Hepatocyte (in vitro differentiated cells): ENCODE data around the gene DCTN1. TPM values are rescaled to one million over a fixed set of nuclear protein-coding genes. Genes with fewer than 3 reads are reported as not detected.

Experiments used
- DNase-seq: peaks from one replicate; pipeline ENCODE4 v3.0.0-alpha.2; 2016; ENCODE audit warnings: low spot score
- H2AFZ ChIP-seq: fragments of 200-600 bp; sonication (generic); 2 replicates; pipeline ENCODE4 v1.6.0; 2016; ENCODE audit warnings: antibody characterized with exemption, mild to moderate bottlenecking
- H3K27ac ChIP-seq: fragments of 200-600 bp; sonication (generic); 2 replicates; pipeline ENCODE4 v1.5.1; 2016; ENCODE audit warnings: mild to moderate bottlenecking
- H3K27me3 ChIP-seq: fragments of 200-600 bp; sonication (generic); 2 replicates; pipeline ENCODE4 v1.6.1; 2016
- H3K36me3 ChIP-seq: fragments of 200-600 bp; sonication (generic); replicated peaks from 2 replicates; pipeline ENCODE4 v1.5.1; 2016; ENCODE audit warnings: low read depth; ENCODE audit not compliant: insufficient read depth
- H3K4me1 ChIP-seq: fragments of 200-600 bp; sonication (generic); 2 replicates; pipeline ENCODE4 v1.5.1; 2016; ENCODE audit warnings: mild to moderate bottlenecking, moderate library complexity; ENCODE audit not compliant: insufficient read depth
- H3K4me2 ChIP-seq: fragments of 200-600 bp; sonication (generic); 2 replicates; pipeline ENCODE4 v1.6.0; 2016
- H3K4me3 ChIP-seq: fragments of 200-600 bp; sonication (generic); 2 replicates; pipeline ENCODE4 v1.5.1; 2016; ENCODE audit warnings: mild to moderate bottlenecking
- H3K79me2 ChIP-seq: fragments of 200-600 bp; sonication (generic); 2 replicates; pipeline ENCODE4 v1.6.0; 2017; ENCODE audit warnings: mild to moderate bottlenecking
- H3K9me2 ChIP-seq: fragments of 200-600 bp; sonication (generic); replicated peaks from 2 replicates; pipeline ENCODE4 v1.6.0; 2017; ENCODE audit warnings: mild to moderate bottlenecking; ENCODE audit not compliant: insufficient read depth
- H3K9me3 ChIP-seq: fragments of 200-600 bp; sonication (generic); 2 replicates; pipeline ENCODE4 v1.5.1; 2016; ENCODE audit warnings: low read depth, mild to moderate bottlenecking
- H4K20me1 ChIP-seq: fragments of 200-600 bp; sonication (generic); 2 replicates; pipeline ENCODE4 v1.6.0; 2016; ENCODE audit warnings: mild to moderate bottlenecking; ENCODE audit not compliant: insufficient read depth, poor library complexity, severe bottlenecking
- CTCF ChIP-seq: fragments of 200-600 bp; sonication (generic); IDR thresholded peaks from 2 replicates; pipeline ENCODE4 v1.5.1; 2016; ENCODE audit warnings: antibody characterized with exemption, mild to moderate bottlenecking; ENCODE audit not compliant: poor library complexity
- EZH2 ChIP-seq: fragments of 200-600 bp; sonication (generic); IDR thresholded peaks from 2 replicates; pipeline ENCODE4 v1.6.1; 2016; ENCODE audit warnings: antibody characterized with exemption, mild to moderate bottlenecking, borderline replicate concordance
- EZH2phosphoT487 ChIP-seq: fragments of 200-600 bp; sonication (generic); IDR thresholded peaks from one replicate; pipeline ENCODE4 v1.6.1; 2018; ENCODE audit warnings: antibody characterized with exemption, mild to moderate bottlenecking, low read depth, moderate library complexity; ENCODE audit not compliant: unreplicated experiment, severe bottlenecking
- WGBS: methylation state at CpG from one replicate; pipeline ENCODE4 v1.1.6; 2016; ENCODE audit warnings: low lambda C conversion rate; ENCODE audit errors: missing lambda C conversion rate; 5-methylcytosine and 5-hydroxymethylcytosine counted together
- polyA plus RNA-seq: library from polyadenylated mRNA; unstranded; fragments of >200 nt; fragmentation: Nextera tagmentation; extraction: Ambion mirVana; gene quantifications from 2 replicates; pipeline ENCODE4 v1.2.1, GENCODE V29; 2016
- total RNA-seq: library from RNA; depleted of rRNA; stranded (reverse); fragments of >200 nt; gene quantifications from 2 replicates; pipeline ENCODE4 v1.2.3, GENCODE V29; 2014

Gene DCTN1
- total and polyA plus RNA-seq, 2 experiments from 2014 or later = 72.3 to 95.0 TPM

DNA sequence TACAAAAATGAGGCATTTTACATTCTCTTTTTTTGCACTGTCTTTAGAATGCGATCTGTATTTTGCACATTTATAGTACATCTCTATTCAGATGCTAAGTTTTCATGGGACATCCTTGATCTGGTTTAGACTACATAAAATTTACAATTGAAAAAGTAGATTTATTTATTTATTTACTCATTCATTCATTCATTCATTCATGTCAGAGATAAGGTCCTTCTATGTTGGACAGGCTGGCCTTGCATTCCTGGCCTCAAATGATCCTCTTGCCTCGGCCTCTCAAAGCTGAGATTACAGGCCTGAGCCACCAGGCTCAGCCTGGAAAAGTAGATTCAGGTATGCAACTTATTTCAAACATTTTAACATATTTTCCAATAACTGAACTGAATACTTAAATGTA is 16.0 kb upstream of the DCTN1 start:
- H3K4me2 ChIP-seq = no peak overlapping the region
- H3K4me3 ChIP-seq = no peak overlapping the region
- no peak for DNase-seq
- no peaks in the 10 kb centered on the region for H4K20me1 ChIP-seq
- no peaks in the 10 kb centered on the region for H3K4me1 ChIP-seq
- no peak overlapping the region for H3K27ac ChIP-seq
- H3K27me3 ChIP-seq = no peaks in the 10 kb centered on the region
- H2AFZ ChIP-seq = no peak overlapping the region
- H3K9me3 ChIP-seq = no peaks in the 10 kb centered on the region
- H3K79me2 ChIP-seq = peaks cover 5% of the 10 kb centered on the region
- WGBS = 89% methylated on average over 2 of the region's 2 CpGs
- TF ChIP-seq CTCF (no peak), EZH2 (no peak), EZH2phosphoT487 (no peak)
- H3K9me2 ChIP-seq = no peaks in the 10 kb centered on the region
- no peaks in the 10 kb centered on the region for H3K36me3 ChIP-seq

DNA sequence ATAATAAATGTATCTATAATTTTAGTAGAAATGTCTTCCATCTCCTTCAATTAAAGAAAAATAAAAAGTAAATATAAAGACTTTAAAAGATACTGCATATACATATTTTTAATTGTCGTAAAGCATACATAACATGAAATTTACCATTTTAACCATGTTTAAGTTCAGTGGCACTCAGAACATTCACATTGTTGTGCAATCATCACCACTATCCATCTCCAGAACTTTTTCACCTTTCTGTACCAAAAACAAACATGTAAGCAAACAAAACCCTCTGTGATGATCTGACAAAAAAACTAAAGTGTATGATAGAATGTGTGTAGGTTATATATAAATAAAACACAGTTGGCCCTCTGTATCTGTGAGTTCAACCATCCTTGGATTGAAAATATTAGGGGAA is 13.4 kb upstream of the DCTN1 start:
- no peak overlapping the region for H2AFZ ChIP-seq
- H3K9me2 ChIP-seq = no peaks in the 10 kb centered on the region
- 95% methylated on average over 1 of the region's 1 CpG for WGBS
- peaks cover 16% of the 10 kb centered on the region for H4K20me1 ChIP-seq
- peaks cover 31% of the 10 kb centered on the region for H3K79me2 ChIP-seq
- no peak for DNase-seq
- H3K27ac ChIP-seq = no peak overlapping the region
- no peaks in the 10 kb centered on the region for H3K9me3 ChIP-seq
- no peaks in the 10 kb centered on the region for H3K27me3 ChIP-seq
- peaks cover 14% of the 10 kb centered on the region for H3K4me1 ChIP-seq
- H3K4me2 ChIP-seq = no peak overlapping the region
- H3K36me3 ChIP-seq = no peaks in the 10 kb centered on the region
- no peak overlapping the region for H3K4me3 ChIP-seq
- no peak for TF ChIP-seq EZH2
- TF ChIP-seq EZH2phosphoT487 = no peak
- TF ChIP-seq CTCF = no peak

GRCh38 chr2:74392449-74392743 is 12.3 kb upstream of the DCTN1 start:
- no peak overlapping the region for H3K27ac ChIP-seq
- H3K36me3 ChIP-seq = no peaks in the 10 kb centered on the region
- peaks cover 43% of the 10 kb centered on the region for H3K79me2 ChIP-seq
- peaks cover 14% of the 10 kb centered on the region for H3K4me1 ChIP-seq
- no peaks in the 10 kb centered on the region for H3K9me2 ChIP-seq
- peaks cover 18% of the 10 kb centered on the region for H4K20me1 ChIP-seq
- H3K9me3 ChIP-seq = no peaks in the 10 kb centered on the region
- H2AFZ ChIP-seq = peak overlapping the region; percentile 89
- TF ChIP-seq CTCF (no peak), EZH2phosphoT487 (no peak), EZH2 (no peak)
- H3K4me2 ChIP-seq = peak overlapping the region; percentile 79
- WGBS = 71% methylated on average over 13 of the region's 13 CpGs
- no peaks in the 10 kb centered on the region for H3K27me3 ChIP-seq
- DNase-seq = no peak
- H3K4me3 ChIP-seq = no peak overlapping the region
